Mesenchymal stem cell (in vitro differentiated cells and primary cell): ENCODE data around the gene CENPP.

Source experiments
- DNase-seq: peaks from one replicate; pipeline ENCODE4 v3.0.0-alpha.2; 2013
- H2AFZ ChIP-seq: one replicate; pipeline ENCODE4 v1.6.1; 2013; ENCODE audit warnings: low read depth, mild to moderate bottlenecking, control low read depth, inconsistent platforms, low read length, moderate library complexity
- H2AK5ac ChIP-seq: 2 replicates; pipeline ENCODE4 v1.6.1; 2013; ENCODE audit warnings: low read length, moderate library complexity, mild to moderate bottlenecking, inconsistent platforms; ENCODE audit not compliant: severe bottlenecking
- H2BK120ac ChIP-seq: one replicate; pipeline ENCODE4 v1.6.1; 2013; ENCODE audit warnings: low read depth, mild to moderate bottlenecking, inconsistent platforms, low read length, moderate library complexity
- H2BK12ac ChIP-seq, 2 experiments: one replicate each; pipeline ENCODE4 v1.6.1; 2013; ENCODE audit warnings: inconsistent platforms in 2 of 2, low read length in 2 of 2, mild to moderate bottlenecking in 2 of 2, moderate library complexity in 2 of 2, control low read depth in 1 of 2
- H2BK15ac ChIP-seq: one replicate; pipeline ENCODE4 v1.6.1; 2013; ENCODE audit warnings: mild to moderate bottlenecking, low read depth, inconsistent platforms; ENCODE audit not compliant: poor library complexity, severe bottlenecking
- H2BK5ac ChIP-seq: 2 replicates; pipeline ENCODE4 v1.6.1; 2013; ENCODE audit warnings: low read depth, mild to moderate bottlenecking, low read length, control low read depth, inconsistent platforms; ENCODE audit not compliant: poor library complexity, severe bottlenecking
- H3K14ac ChIP-seq, 2 experiments: one replicate each; pipeline ENCODE4 v1.6.1; 2013; ENCODE audit warnings: inconsistent platforms in 2 of 2, low read length in 2 of 2, control low read depth in 1 of 2, mild to moderate bottlenecking in 1 of 2, moderate library complexity in 1 of 2
- H3K18ac ChIP-seq, 2 experiments: one replicate each; pipeline ENCODE4 v1.6.1; 2013; ENCODE audit warnings: inconsistent platforms in 2 of 2, low read length in 2 of 2, control low read depth in 1 of 2, low read depth in 1 of 2, mild to moderate bottlenecking in 1 of 2
- H3K23ac ChIP-seq, 2 experiments: one replicate each; pipeline ENCODE4 v1.6.1; 2013; ENCODE audit warnings: inconsistent platforms in 2 of 2, low read length in 2 of 2, mild to moderate bottlenecking in 2 of 2, moderate library complexity in 2 of 2, control low read depth in 1 of 2
- H3K27ac ChIP-seq: 2 replicates; pipeline ENCODE4 v1.5.1; 2013; ENCODE audit warnings: mild to moderate bottlenecking, moderate library complexity, low read length, control low read depth, inconsistent platforms; ENCODE audit not compliant: poor library complexity, severe bottlenecking
- H3K27me3 ChIP-seq, 2 experiments: 2 replicates each; pipeline versions ENCODE4 v1.6.1 to v1.7.0; 2013; ENCODE audit warnings: low read length in 2 of 2, mild to moderate bottlenecking in 2 of 2, moderate library complexity in 2 of 2, control low read depth in 1 of 2, inconsistent platforms in 1 of 2; ENCODE audit not compliant: control insufficient read depth in 1 of 2, insufficient read depth in 1 of 2
- H3K36me3 ChIP-seq, 2 experiments: 2 replicates each; pipeline versions ENCODE4 v1.6.1 to v1.7.0; 2013; ENCODE audit warnings: low read length in 2 of 2, control low read depth in 1 of 2, inconsistent platforms in 1 of 2, low read depth in 1 of 2, mild to moderate bottlenecking in 1 of 2; ENCODE audit not compliant: insufficient read depth in 2 of 2, control insufficient read depth in 1 of 2
- H3K4ac ChIP-seq, 2 experiments: one replicate each; pipeline ENCODE4 v1.6.1; 2013; ENCODE audit warnings: inconsistent platforms in 2 of 2, low read length in 2 of 2, mild to moderate bottlenecking in 2 of 2, moderate library complexity in 2 of 2, control low read depth in 1 of 2, low read depth in 1 of 2
- H3K4me1 ChIP-seq: 2 replicates; pipeline ENCODE4 v1.6.1; 2013; ENCODE audit warnings: low read depth, low read length, control low read depth; ENCODE audit not compliant: control insufficient read depth, insufficient read depth
- H3K4me2 ChIP-seq: 2 replicates; pipeline ENCODE4 v1.6.1; 2013; ENCODE audit warnings: low read length, mild to moderate bottlenecking, inconsistent platforms; ENCODE audit not compliant: poor library complexity, severe bottlenecking
- H3K4me3 ChIP-seq, 2 experiments: 2 replicates each; pipeline versions ENCODE4 v1.5.1 to v1.7.0; 2013; ENCODE audit warnings: low read length in 2 of 2, mild to moderate bottlenecking in 2 of 2, control low read depth in 1 of 2, low read depth in 1 of 2; ENCODE audit not compliant: insufficient read depth in 1 of 2
- H3K79me1 ChIP-seq: replicated peaks from 2 replicates; pipeline ENCODE4 v1.6.1; 2013; ENCODE audit warnings: mild to moderate bottlenecking, control low read depth, low read length, inconsistent platforms; ENCODE audit not compliant: poor library complexity, severe bottlenecking
- H3K9ac ChIP-seq: 2 replicates; pipeline ENCODE4 v1.7.0; 2013; ENCODE audit warnings: mild to moderate bottlenecking, low read length, moderate library complexity
- H3K9me3 ChIP-seq: 2 replicates; pipeline ENCODE4 v1.7.0; 2013; ENCODE audit warnings: mild to moderate bottlenecking, low read length; ENCODE audit not compliant: control insufficient read depth
- H4K8ac ChIP-seq: one replicate; pipeline ENCODE4 v1.6.1; 2013; ENCODE audit warnings: inconsistent platforms, mild to moderate bottlenecking, low read length, moderate library complexity
- H4K91ac ChIP-seq: one replicate; pipeline ENCODE4 v1.6.1; 2013; ENCODE audit warnings: mild to moderate bottlenecking, low read length, inconsistent platforms
- WGBS: methylation state at CpG from one replicate; pipeline ENCODE4 v1.1.7; 2013; ENCODE audit warnings: mixed read lengths; 5-methylcytosine and 5-hydroxymethylcytosine counted together

The CENPP gene

DNA sequence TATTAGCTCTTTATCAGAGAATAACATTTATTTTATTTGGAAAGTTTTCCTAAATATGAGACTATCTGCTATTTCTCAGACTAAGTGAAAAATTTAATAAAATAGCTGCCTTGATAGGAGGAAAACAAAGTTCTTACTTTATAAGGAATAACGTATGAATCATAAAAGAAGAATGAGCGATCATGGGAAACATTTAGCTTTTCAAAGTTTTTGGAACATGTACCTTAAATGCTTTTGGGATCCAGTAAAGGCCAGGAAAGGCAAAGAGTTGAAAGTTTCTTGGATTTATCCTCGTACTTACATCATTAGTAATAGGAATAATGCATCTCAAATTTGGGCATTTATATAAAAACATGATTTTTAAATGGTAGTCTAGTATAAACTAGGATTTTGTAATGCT, 59.2 kb downstream of the CENPP start:
- no peaks in the 10 kb centered on the region for H3K4me1 ChIP-seq
- no peaks in the 10 kb centered on the region for H3K36me3 ChIP-seq
- H2BK15ac ChIP-seq, result no peak overlapping the region
- no peak overlapping the region for H2BK12ac ChIP-seq
- no peak overlapping the region for H2BK120ac ChIP-seq
- H3K27ac ChIP-seq, result no peak overlapping the region
- no peaks in the 10 kb centered on the region for H3K9me3 ChIP-seq
- peak overlapping the region; percentile 60 for H3K9ac ChIP-seq
- no peak overlapping the region for H2AFZ ChIP-seq
- H3K14ac ChIP-seq, result no peak overlapping the region
- WGBS, result 97% methylated on average over 2 of the region's 3 CpGs
- H4K91ac ChIP-seq, result no peak overlapping the region
- no peak overlapping the region for H3K23ac ChIP-seq
- H3K4me3 ChIP-seq, result peak overlapping the region in 1 of 2 experiments; percentile 26
- no peak for DNase-seq
- no peak overlapping the region for H3K4ac ChIP-seq
- no peak overlapping the region for H2BK5ac ChIP-seq
- H3K4me2 ChIP-seq, result no peak overlapping the region
- no peaks in the 10 kb centered on the region for H3K27me3 ChIP-seq
- no peak overlapping the region for H3K18ac ChIP-seq
- no peak overlapping the region for H4K8ac ChIP-seq
- H3K79me1 ChIP-seq, result no peaks in the 10 kb centered on the region
- no peak overlapping the region for H2AK5ac ChIP-seq

DNA sequence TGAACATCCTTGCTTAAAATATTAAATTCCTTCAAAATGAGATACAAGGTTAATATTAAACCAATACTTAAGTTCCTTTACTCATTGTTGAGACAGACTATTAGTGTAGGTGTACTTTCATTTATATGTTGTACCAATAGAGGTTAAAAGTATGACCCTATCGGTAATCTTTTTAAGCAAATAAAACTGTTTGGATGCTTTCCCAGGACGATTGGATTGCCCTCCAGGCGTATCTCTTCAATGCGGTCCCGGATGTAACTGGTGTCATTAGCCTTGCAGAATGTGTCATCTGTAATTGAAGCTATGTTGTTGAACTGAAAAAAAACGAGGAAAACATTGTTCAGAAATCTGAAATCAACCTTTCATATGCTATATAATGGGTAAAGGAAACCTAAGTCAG, 59.7 kb downstream of the CENPP start:
- Histone ChIP-seq H3K36me3 (no peaks in the 10 kb centered on the region), H3K9ac (peak overlapping the region; percentile 60), H3K9me3 (no peaks in the 10 kb centered on the region), H3K4ac (no peak overlapping the region), H4K91ac (no peak overlapping the region), H4K8ac (no peak overlapping the region), H3K23ac (no peak overlapping the region), H3K4me1 (no peaks in the 10 kb centered on the region), H3K18ac (no peak overlapping the region), H3K4me2 (no peak overlapping the region), H3K27me3 (no peaks in the 10 kb centered on the region), H3K14ac (no peak overlapping the region), H2AFZ (no peak overlapping the region), H2BK120ac (no peak overlapping the region), H2AK5ac (no peak overlapping the region), H3K27ac (no peak overlapping the region), H2BK12ac (no peak overlapping the region), H2BK5ac (no peak overlapping the region), H2BK15ac (no peak overlapping the region), H3K79me1 (no peaks in the 10 kb centered on the region), H3K4me3 (no peak overlapping the region)
- DNase-seq, result no peak
- 86% methylated on average over 5 of the region's 6 CpGs for WGBS

DNA sequence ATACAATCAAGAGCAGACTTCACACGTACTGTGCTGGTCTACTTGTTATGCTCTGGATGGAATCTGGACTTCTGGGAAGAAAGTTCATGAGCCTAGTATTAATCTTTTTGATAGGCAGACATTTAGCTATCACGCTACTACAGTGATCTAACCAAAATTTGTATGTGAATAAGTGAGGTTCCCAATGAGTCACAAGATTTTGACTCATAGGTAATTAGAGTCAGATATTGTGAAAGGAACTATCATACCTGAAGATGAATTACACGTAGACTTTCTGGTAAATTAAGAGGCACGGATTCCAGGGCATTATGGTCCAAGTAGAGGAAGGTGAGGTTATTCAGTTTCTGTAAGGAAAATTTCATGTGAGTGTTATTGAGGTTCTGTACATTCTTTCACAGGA, 60.2 kb downstream of the CENPP start:
- no peak overlapping the region for H3K27ac ChIP-seq
- H2BK120ac ChIP-seq, result no peak overlapping the region
- H2AK5ac ChIP-seq, result no peak overlapping the region
- no peak overlapping the region for H4K91ac ChIP-seq
- H3K4ac ChIP-seq, result no peak overlapping the region
- H3K27me3 ChIP-seq, result no peaks in the 10 kb centered on the region
- no peak overlapping the region for H3K4me3 ChIP-seq
- H2BK12ac ChIP-seq, result no peak overlapping the region
- no peaks in the 10 kb centered on the region for H3K9me3 ChIP-seq
- no peak overlapping the region for H3K18ac ChIP-seq
- H4K8ac ChIP-seq, result no peak overlapping the region
- no peak overlapping the region for H3K4me2 ChIP-seq
- no peaks in the 10 kb centered on the region for H3K79me1 ChIP-seq
- H3K9ac ChIP-seq, result peak overlapping the region; percentile 60
- no peak overlapping the region for H2BK5ac ChIP-seq
- no peak overlapping the region for H2BK15ac ChIP-seq
- H2AFZ ChIP-seq, result no peak overlapping the region
- H3K14ac ChIP-seq, result no peak overlapping the region
- H3K4me1 ChIP-seq, result no peaks in the 10 kb centered on the region
- H3K23ac ChIP-seq, result no peak overlapping the region
- no peaks in the 10 kb centered on the region for H3K36me3 ChIP-seq
- 95% methylated on average over 4 of the region's 4 CpGs for WGBS
- no peak for DNase-seq

DNA sequence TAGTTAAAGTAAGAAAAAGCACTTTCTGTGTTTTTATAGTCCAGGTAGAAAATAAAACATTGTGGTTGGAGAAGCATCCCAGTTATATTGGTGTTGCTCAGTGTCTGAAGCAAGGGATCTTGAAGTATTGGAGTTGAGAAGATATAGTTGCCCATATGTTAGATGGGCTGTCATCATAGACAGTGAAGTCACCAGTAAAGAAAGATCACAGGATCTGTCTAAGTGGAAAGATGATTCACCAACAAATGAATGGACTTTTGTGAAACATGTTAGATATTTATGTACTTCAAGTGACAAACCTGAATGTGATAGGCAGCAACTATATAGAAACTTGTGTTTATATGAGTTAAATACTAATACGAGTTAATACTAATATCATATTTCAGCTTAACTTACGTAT, 66.9 kb downstream of the CENPP start:
- Histone ChIP-seq H2BK5ac (no peak overlapping the region), H3K27ac (no peak overlapping the region), H2BK12ac (no peak overlapping the region), H2AK5ac (no peak overlapping the region), H2BK15ac (no peak overlapping the region), H3K9ac (peak overlapping the region; percentile 78), H3K79me1 (no peaks in the 10 kb centered on the region), H4K91ac (no peak overlapping the region), H3K9me3 (no peaks in the 10 kb centered on the region), H4K8ac (no peak overlapping the region), H3K18ac (no peak overlapping the region), H2BK120ac (no peak overlapping the region), H3K36me3 (no peaks in the 10 kb centered on the region), H3K23ac (no peak overlapping the region), H3K4me3 (no peak overlapping the region), H3K4me2 (no peak overlapping the region), H3K27me3 (no peaks in the 10 kb centered on the region), H2AFZ (no peak overlapping the region), H3K14ac (no peak overlapping the region), H3K4ac (no peak overlapping the region), H3K4me1 (no peaks in the 10 kb centered on the region)
- DNase-seq, result no peak
- no CpG with 5 or more reads among the region's 2 CpGs for WGBS
